KBM-7 (cell line): ENCODE data around the gene GDPD4.

ENCODE experiments used
- DNase-seq: peaks from one replicate; pipeline ENCODE4 v3.0.0-alpha.2; 2015
- in situ Hi-C: fragments of 300-500 bp; cut with MboI; formaldehyde crosslinking; loops from 2 replicates; pipeline ENCODE4 v1.14.3; 2020; ENCODE audit warnings: low sequenced_read_pairs, low pct_unique_long_range_greater_than_20kb, mixed read lengths

The GDPD4 gene

DNA sequence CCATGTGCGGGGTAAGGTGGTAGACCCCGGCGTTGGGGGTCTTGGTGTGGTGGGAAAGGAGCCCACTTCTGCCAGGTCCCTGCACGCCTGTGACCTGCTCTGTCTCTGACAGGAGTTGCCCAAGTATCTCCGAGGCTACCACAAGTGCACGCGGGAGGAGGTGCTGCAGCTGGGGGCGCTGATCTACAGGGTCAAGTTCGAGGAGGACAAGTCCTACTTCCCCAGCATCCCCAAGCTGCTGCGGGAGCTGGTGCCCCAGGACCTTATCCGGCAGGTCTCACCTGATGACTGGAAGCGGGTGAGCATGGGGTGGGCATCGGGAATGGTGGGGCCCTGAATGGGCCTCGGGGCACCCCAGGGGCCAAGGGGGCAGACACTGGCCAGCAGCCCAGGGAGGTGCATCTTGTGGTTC, 90.4 kb downstream of the GDPD4 start:
- no peak for DNase-seq
- in situ Hi-C loops = no loop called here

GRCh38 chr11:77209663-77210062, 91.8 kb downstream of the GDPD4 start:
- in situ Hi-C loops = no loop called here
- DNase-seq = no peak

DNA sequence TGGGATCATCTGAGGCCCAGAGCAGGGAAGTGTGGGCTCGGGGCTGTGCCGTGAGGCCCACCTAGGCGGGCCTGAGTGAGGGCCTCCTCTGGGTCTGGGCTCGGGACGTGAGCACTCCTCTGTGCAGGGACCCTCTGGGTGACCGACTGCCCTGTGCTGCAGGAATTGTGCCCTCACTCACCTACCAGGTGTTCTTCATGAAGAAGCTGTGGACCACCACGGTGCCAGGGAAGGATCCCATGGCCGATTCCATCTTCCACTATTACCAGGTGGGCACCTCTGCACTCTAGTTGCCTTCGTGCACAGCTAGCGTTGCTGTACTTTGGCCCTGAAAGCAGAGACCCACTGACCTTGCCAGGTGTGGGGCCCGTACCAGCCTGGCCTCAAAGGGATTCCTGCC, 93.0 kb downstream of the GDPD4 start:
- no peak for DNase-seq
- in situ Hi-C loops = no loop called here

DNA sequence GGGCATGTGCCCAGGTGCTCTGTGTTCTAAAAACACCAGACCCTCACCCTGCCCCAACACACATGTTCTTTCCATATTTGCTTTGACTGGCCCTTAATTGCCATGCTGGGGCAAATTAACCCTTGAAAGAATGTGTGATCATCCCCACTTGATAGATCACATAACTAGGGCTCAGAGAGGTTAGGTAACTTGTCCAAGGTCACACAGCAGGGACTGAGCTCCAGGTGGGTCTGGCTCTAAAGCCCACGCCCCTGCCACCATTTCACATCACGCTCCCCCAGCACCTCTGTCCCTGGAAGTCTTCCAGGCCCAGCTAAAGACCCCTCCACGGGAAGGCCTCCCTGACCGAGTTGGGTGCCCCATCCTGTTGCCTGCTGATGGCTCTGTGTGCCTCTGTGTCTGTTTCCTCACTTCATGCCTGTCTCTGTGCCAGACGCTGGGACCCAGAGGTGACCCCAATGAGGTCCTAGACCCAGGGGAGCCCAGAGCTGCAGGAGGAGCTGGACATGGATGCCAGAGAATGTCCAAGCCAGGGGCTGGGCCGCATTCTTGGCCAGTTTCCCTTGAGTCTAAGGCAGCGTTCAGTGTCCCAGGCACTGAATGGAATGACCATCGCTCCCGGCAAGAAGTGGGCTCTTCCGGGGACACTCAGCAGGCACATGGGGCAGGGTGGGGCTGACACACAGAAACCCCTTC, 93.7 kb downstream of the GDPD4 start:
- DNase-seq = no peak
- in situ Hi-C loops = no loop called here

DNA sequence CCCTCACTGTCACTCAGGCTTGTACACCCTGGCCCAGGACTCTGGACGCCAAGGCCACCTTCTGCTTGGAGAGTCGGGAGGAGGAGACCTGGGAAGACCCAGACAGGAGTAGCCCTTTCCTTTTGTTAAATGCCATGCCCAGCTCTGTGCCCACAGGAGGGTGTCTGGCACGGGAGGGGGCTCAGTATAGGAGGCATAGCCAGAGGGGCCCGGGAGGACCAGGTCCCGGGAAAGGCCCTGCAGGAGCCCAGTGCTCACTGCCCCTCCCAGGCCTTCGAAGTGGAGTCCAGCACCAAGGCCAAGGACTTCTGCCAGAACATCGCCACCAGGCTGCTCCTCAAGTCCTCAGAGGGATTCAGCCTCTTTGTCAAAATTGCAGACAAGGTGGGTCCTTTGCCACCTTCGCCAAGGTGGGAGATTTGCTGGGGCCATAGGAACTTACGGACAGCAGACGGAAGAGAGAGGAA, 94.4 kb downstream of the GDPD4 start:
- DNase-seq = no peak
- in situ Hi-C loops = no loop called here

DNA sequence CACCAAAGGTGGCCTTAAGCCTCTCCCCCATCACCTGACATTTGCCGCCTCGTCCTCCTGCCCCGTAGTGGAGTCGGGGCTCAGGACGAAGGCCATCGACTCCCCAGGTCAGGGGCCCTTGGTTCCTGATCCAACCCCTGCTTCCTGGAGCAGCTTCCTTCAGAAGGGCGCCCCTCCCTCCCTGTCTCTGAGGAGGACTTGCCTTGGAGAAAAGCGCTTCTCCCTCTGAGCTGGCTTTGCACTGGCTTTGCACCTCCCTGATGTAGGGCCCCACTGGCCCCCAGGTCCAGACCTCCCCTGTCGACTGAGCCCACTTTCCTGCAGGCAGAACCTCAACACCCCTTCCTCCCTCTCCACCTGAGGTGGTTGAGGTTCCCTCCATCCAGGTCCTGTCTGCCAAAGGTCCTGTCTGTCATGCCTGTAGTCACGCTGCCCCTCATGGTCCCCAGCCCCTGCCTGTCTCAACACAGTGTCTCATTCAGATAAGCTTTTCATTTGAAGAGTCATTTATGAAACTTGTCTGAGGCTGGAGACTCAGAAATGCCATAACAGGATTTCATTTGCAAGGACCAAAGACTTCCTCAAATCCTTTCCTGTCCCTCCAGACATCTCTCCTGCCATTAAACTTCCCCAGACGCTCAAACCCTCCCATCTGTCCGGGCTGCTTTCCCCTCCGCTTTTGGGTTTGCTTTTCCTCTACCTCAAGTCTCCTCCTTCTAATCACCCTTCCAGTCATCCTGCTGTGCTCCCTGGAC, 95.0 kb downstream of the GDPD4 start:
- in situ Hi-C loops = no loop called here
- DNase-seq = peak; percentile 37

DNA sequence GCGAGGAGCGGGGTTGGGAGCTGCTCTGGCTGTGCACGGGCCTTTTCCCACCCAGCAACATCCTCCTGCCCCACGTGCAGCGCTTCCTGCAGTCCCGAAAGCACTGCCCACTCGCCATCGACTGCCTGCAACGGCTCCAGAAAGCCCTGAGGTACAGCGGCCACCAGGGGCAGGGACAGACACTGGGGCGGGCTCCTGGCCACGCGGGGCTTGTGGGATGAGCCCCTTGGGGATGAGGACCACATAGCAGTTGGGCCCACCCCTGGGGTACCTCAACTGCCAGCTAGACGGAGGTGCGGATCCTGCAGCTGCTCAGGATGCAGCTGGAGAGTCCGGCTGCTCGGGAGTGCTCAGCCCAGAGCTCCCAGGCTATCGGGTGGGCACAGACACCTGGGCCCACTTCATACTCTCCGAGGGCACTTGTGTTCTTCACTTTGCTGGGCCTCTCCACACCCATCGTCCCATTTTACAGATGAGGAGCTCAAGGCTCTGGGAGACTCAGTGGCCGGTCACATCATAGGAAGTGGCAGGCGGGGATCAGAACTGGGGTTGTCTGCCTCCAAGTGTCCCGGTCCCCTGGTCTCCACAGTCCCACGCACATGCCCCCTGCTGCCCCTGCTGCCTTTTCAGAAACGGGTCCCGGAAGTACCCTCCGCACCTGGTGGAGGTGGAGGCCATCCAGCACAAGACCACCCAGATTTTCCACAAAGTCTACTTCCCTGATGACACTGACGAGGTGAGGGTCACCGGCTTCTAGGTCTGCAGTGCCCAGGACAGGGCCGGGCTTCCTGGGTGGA, 95.8 kb downstream of the GDPD4 start:
- DNase-seq = no peak
- in situ Hi-C loops = no loop called here

GRCh38 chr11:77204754-77205466, 96.6 kb downstream of the GDPD4 start:
- DNase-seq = no peak
- in situ Hi-C loops = no loop called here

DNA sequence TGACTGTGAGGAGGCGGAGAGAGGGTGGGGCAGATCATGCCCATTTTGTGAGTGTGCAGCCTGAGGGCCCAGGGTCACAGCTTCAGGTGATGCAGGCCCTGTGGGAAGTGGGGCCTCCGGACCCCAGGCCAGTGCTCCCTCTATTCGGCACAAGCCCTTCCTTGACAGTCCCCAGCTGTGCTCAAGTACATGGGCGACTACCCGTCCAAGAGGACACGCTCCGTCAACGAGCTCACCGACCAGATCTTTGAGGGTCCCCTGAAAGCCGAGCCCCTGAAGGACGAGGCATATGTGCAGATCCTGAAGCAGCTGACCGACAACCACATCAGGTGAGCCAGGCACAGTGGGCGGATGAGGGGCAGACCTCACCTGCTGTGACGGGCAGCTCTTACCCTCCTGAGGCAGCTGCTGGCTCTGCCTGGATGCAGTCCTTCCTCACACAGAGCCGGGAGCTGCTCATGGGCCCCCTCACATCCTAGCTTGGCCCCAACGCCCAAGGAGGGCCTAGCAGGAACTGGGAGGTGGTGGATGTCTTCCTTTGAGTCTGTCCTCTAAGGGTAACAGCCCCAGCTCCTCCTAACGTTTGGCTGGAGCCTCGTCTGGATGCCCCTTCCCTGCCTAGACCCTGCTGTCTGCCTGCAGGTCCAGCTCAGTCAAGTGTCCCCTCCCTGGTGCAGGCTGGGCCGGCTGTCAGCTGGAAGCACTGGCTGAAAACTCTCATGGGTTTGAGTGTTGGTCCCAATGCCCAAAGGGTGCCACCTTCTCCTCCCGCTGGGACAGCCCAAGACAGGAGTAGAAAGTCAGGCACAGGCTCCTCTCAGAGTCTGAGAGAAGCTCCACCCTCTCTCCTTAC, 97.4 kb downstream of the GDPD4 start:
- in situ Hi-C loops = no loop called here
- DNase-seq = no peak

DNA sequence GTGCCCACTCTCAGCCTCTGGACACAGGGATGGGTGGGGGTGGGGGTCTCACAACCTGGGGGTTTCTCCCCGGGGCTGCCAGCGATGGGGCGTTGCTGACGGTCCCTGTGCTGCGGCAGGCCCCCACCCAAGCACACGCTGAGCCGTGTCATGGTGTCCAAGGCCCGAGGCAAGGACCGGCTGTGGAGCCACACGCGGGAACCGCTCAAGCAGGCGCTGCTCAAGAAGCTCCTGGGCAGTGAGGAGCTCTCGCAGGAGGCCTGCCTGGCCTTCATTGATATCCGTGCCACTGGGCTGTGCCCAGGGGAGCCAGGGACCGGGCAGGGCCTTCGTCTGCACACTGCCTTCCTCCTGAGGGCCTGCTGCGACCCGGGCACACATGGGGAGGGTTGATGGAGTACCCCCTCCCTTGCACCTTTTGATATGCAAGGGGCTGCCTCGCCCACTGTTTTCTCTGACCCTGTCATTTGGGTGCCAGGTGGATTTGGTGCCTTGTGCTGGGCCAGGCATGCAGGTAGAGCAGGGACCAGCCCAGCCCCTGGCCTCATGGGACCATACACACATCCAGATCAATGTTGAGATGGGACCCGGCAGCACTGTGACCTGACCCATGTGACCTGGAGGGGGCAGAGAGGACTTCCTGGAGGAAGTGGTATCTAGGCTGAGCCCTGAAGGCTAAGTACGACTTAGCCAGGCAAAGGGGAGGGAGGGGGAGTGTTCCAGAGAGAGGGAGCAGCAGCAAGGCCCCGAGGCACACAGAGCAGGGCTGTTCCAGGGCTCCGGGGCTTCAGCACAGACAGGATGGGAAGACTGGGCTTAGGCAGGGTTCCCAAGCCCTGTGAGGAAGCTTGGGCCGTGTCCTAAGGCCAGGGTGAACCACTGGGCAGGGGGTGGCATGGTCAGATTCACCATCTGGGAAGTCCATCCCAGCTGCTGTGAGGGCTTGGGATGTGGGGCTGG, 98.3 kb downstream of the GDPD4 start:
- no peak for DNase-seq
- in situ Hi-C loops = no loop called here

DNA sequence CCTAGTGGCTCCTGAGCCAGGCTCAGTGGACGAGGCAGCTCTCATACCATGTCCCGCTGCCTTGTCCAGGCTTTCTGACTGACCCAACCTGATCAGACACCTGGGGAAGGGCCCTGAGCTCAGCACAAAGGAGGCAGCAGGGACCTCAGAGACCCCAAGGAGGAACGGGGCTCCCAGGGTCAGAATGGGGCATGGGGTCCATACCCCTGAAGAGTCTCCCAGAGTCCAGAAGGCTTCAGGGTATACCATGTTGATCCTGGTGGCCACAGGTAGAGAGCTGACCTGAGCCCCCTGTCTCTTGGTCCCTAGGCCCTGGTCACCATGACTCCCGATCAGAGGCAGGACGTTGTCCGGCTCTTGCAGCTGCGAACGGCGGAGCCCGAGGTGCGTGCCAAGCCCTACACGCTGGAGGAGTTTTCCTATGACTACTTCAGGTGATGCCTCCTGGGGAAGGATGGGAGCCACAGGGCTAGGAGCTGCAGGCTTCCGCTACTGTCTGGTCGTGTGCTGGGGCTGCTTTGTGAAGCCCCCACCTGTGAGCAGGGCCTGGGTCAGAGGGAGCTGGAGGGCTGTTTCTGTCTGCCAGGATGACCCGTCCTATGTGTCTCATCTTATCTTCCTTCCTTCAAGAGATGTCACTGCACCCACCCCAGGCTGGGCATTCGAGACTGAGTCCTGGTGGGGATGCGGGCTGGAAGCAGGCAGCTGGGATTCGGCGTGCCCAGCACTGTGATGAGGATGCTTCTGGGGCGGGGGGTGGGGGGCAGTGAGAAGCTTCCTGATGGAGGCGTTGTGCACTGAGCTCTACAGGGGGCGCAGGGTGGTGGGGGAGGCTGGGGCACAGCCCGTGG, 99.3 kb downstream of the GDPD4 start:
- DNase-seq = no peak
- in situ Hi-C loops = no loop called here

DNA sequence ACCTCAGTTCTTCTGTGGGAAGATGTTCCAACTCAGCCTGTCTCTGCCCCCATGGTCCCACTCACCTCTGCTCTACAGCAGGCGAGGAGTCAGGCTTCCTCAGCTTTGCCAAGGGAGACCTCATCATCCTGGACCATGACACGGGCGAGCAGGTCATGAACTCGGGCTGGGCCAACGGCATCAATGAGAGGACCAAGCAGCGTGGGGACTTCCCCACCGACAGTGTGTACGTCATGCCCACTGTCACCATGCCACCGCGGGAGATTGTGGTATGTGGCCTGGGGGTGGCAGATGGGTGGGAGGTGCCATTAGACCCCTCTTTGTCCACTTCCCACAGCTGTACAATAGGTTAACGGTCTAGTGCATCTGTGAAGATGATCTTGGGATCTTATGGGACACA, 100.1 kb downstream of the GDPD4 start:
- DNase-seq = no peak
- in situ Hi-C loops = no loop called here

- in situ Hi-C loops = no loop called here
- DNase-seq = no peak
Observed at GRCh38 chr11:77200351-77201268, 100.9 kb downstream of the GDPD4 start.

- no peak for DNase-seq
- in situ Hi-C loops = loop anchor here (10.0 kb wide), 1 partner anchor 356 kb away; no protein-coding TSS in a partner anchor
Observed at GRCh38 chr11:77199137-77199745, 102.2 kb downstream of the GDPD4 start.

GRCh38 chr11:77198440-77198849, 103.0 kb downstream of the GDPD4 start:
- DNase-seq = peak; percentile 55
- in situ Hi-C loops = loop anchor here (10.0 kb wide), 1 partner anchor 356 kb away; no protein-coding TSS in a partner anchor
